Smooth muscle cell (in vitro differentiated cells): ENCODE data around the gene SLC30A9. TPM values are rescaled to one million over a fixed set of nuclear protein-coding genes. Genes with fewer than 3 reads are reported as not detected.

Source experiments
- DNase-seq: peaks from one replicate; lab custom pipeline; 2025; ENCODE audit not compliant: unreplicated experiment; lab: John Stamatoyannopoulos, UW
- H2AFZ ChIP-seq: fragments of 200-600 bp; sonication (generic); 2 replicates; pipeline ENCODE4 v1.6.0; 2016; ENCODE audit warnings: antibody characterized with exemption, low read depth, mild to moderate bottlenecking
- H3F3A ChIP-seq: fragments of 200-600 bp; sonication (generic); 2 replicates; pipeline ENCODE4 v1.6.0; 2017; ENCODE audit warnings: antibody characterized with exemption, low read depth
- H3K27ac ChIP-seq: fragments of 200-600 bp; sonication (generic); 2 replicates; pipeline ENCODE4 v1.5.1; 2016; ENCODE audit warnings: low read depth, mild to moderate bottlenecking
- H3K27me3 ChIP-seq: fragments of 200-600 bp; sonication (generic); 2 replicates; pipeline ENCODE4 v1.6.1; 2016; ENCODE audit warnings: low read depth, mild to moderate bottlenecking
- H3K36me3 ChIP-seq: fragments of 200-600 bp; sonication (generic); 2 replicates; pipeline ENCODE4 v1.5.1; 2016; ENCODE audit warnings: low read depth
- H3K4me1 ChIP-seq: fragments of 200-600 bp; sonication (generic); 2 replicates; pipeline ENCODE4 v1.5.1; 2016; ENCODE audit warnings: low read depth
- H3K4me2 ChIP-seq: fragments of 200-600 bp; sonication (generic); 2 replicates; pipeline ENCODE4 v1.6.0; 2016; ENCODE audit warnings: mild to moderate bottlenecking
- H3K4me3 ChIP-seq: fragments of 200-600 bp; sonication (generic); 2 replicates; pipeline ENCODE4 v1.5.1; 2016; ENCODE audit warnings: mild to moderate bottlenecking
- H3K79me2 ChIP-seq: fragments of 200-600 bp; sonication (generic); 2 replicates; pipeline ENCODE4 v1.6.0; 2016; ENCODE audit warnings: low read depth, mild to moderate bottlenecking
- H3K9ac ChIP-seq: fragments of 200-600 bp; sonication (generic); 2 replicates; pipeline ENCODE4 v1.6.0; 2016; ENCODE audit warnings: low read depth
- H3K9me3 ChIP-seq: fragments of 200-600 bp; sonication (generic); replicated peaks from 2 replicates; pipeline ENCODE4 v1.5.1; 2016; ENCODE audit warnings: low read depth
- H4K20me1 ChIP-seq: fragments of 200-600 bp; sonication (generic); 2 replicates; pipeline ENCODE4 v1.6.0; 2016; ENCODE audit warnings: low read depth
- WGBS: methylation state at CpG from one replicate; pipeline ENCODE4 v1.1.7; 2016; ENCODE audit warnings: low lambda C conversion rate; 5-methylcytosine and 5-hydroxymethylcytosine counted together
- polyA plus RNA-seq: library from polyadenylated mRNA; unstranded; fragments of >200 nt; fragmentation: Nextera tagmentation; extraction: Ambion mirVana; gene quantifications from 2 replicates; pipeline ENCODE4 v1.2.1, GENCODE V29; 2016
- total RNA-seq: library from RNA; depleted of rRNA; stranded (reverse); fragments of >200 nt; gene quantifications from 2 replicates; pipeline ENCODE4 v1.2.3, GENCODE V29; 2014
- TF ChIP-seq, protein P1 (sequence below): fragments of 200-600 bp; sonication (generic); IDR thresholded peaks from 2 replicates; pipeline ENCODE4 v1.5.1; 2017; ENCODE audit warnings: borderline replicate concordance, mild to moderate bottlenecking, antibody characterized with exemption; ENCODE audit not compliant: insufficient read depth, poor library complexity, severe bottlenecking

SLC30A9 gene
- total and polyA plus RNA-seq, 2 experiments from 2014 or later = 41.3 to 73.1 TPM

DNA sequence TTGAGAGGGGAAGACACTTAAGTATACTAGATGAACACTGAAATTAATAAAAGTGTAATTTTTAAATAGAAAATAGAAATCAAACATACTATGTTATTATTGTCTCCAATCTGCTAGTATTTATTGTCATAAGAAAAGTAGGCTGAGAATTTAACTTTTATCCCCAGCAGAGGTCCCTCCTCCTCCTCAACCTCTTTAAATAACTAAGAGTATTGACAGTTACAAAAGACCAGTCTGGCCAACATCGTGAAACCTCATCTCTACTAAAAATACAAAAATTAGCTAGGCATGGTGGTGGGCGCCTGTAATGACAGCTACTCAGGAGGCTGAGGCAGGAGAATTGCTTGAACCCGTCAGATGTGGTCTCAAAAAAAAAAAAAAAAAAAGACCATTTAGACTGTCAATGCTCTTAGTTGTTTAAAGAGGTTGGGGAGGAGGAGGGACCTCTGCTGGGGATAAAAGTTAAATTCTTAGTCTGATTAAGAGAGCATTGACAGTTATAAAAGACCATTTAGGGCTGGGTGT, 4.2 kb downstream of the SLC30A9 start:
- Histone ChIP-seq H3K4me3 (no peak overlapping the region), H3F3A (no peaks in the 10 kb centered on the region), H3K9ac (no peak overlapping the region), H3K79me2 (peaks cover 66% of the 10 kb centered on the region), H3K36me3 (no peaks in the 10 kb centered on the region), H3K27me3 (no peaks in the 10 kb centered on the region), H3K4me2 (no peak overlapping the region), H3K9me3 (no peaks in the 10 kb centered on the region), H3K4me1 (peaks cover 19% of the 10 kb centered on the region), H2AFZ (no peak overlapping the region), H4K20me1 (peaks cover 67% of the 10 kb centered on the region), H3K27ac (no peak overlapping the region)
- 86% methylated on average over 3 of the region's 3 CpGs for WGBS
- TF ChIP-seq, protein P1, sequence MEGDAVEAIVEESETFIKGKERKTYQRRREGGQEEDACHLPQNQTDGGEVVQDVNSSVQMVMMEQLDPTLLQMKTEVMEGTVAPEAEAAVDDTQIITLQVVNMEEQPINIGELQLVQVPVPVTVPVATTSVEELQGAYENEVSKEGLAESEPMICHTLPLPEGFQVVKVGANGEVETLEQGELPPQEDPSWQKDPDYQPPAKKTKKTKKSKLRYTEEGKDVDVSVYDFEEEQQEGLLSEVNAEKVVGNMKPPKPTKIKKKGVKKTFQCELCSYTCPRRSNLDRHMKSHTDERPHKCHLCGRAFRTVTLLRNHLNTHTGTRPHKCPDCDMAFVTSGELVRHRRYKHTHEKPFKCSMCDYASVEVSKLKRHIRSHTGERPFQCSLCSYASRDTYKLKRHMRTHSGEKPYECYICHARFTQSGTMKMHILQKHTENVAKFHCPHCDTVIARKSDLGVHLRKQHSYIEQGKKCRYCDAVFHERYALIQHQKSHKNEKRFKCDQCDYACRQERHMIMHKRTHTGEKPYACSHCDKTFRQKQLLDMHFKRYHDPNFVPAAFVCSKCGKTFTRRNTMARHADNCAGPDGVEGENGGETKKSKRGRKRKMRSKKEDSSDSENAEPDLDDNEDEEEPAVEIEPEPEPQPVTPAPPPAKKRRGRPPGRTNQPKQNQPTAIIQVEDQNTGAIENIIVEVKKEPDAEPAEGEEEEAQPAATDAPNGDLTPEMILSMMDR = no peak
- DNase-seq = no peak

DNA sequence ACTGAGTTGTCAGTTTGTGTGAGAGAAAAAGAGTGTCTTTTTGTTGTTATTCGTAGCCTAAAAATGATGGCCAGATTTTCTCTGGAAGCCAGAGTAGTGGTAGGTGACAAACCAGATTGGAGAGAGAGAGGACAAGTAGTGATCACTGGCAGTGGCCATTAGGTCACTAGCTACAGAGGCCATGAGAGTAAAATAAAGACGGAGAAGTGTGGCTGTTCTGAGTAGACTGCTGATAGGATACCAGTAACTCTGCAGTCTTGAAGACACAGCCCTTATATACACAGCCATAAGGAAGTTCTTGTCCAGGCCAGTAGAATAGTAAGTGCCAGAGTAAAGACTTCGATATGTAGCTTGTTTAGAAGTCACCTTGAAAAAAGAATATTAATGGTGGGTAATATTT, 7.7 kb downstream of the SLC30A9 start:
- Histone ChIP-seq H2AFZ (no peak overlapping the region), H4K20me1 (peaks cover 82% of the 10 kb centered on the region), H3K4me1 (no peaks in the 10 kb centered on the region), H3F3A (no peaks in the 10 kb centered on the region), H3K4me3 (no peak overlapping the region), H3K4me2 (no peak overlapping the region), H3K27me3 (no peaks in the 10 kb centered on the region), H3K9me3 (no peaks in the 10 kb centered on the region), H3K9ac (no peak overlapping the region), H3K79me2 (peaks cover 65% of the 10 kb centered on the region), H3K36me3 (no peaks in the 10 kb centered on the region), H3K27ac (no peak overlapping the region)
- TF ChIP-seq, protein P1 = no peak
- DNase-seq = no peak
- 97% methylated on average over 3 of the region's 3 CpGs for WGBS

DNA sequence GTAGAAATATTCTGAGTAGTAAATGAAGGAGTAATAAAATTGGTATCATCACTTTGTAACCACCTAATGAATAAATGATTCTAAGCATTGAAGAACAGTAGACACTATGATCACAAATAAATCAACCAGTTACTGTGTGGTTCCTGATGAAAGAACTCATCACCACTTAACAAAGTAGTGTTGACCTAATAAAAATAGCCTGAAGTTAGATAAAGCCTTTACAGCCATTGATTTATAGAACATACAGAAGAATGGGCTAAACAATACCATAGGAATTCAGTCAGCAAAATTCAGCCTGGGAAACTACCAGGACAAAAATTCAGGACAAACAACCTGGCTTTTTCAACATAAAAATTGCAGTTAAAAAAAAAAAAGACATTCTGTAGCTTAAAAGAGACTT, 9.0 kb downstream of the SLC30A9 start:
- Histone ChIP-seq H3K27ac (no peak overlapping the region), H2AFZ (no peak overlapping the region), H3F3A (no peaks in the 10 kb centered on the region), H3K9me3 (no peaks in the 10 kb centered on the region), H3K4me1 (no peaks in the 10 kb centered on the region), H3K9ac (no peak overlapping the region), H3K4me2 (no peak overlapping the region), H3K79me2 (peaks cover 68% of the 10 kb centered on the region), H3K36me3 (no peaks in the 10 kb centered on the region), H3K4me3 (no peak overlapping the region), H3K27me3 (no peaks in the 10 kb centered on the region), H4K20me1 (peaks cover 84% of the 10 kb centered on the region)
- TF ChIP-seq, protein P1 = no peak
- DNase-seq = no peak

DNA sequence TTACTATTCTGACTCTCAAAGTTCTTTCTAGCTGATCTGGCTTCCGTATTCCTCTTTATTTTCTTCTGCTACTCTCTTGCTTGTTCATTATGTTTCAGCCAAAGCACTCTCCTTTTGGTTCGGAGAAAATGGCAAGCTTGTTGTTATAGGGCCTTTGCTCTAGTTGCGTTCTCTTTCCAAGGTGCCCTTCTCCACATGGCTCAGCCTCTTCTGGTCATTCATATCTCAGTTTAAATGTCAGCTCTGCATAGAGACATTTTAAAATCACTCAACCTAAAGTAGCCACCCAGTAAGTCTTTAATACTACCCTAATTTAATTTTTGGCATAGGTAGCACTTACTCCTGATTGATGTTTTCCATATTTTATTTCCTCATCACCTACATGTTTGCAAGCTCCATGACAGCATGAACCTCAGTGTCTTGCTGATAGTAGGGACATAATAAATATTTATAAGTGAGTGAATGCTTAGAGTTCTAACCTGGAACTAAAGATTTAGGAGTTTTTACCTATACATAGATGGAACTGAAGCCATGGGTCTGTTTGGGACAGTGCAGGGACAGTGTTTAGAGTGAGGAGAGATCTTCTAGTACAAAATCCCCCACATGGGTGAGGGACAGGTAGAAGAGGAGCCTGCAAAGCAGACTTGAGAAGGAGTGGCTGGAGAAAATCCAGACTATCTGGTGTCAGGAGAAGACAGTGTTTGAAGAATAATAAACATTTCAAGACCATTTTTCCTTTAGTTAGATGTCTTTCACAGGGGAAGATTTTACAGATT, 17.9 kb downstream of the SLC30A9 start:
- H3K9me3 ChIP-seq = no peaks in the 10 kb centered on the region
- no peaks in the 10 kb centered on the region for H3K4me1 ChIP-seq
- H3K27ac ChIP-seq = no peak overlapping the region
- H3K4me3 ChIP-seq = no peak overlapping the region
- H3K79me2 ChIP-seq = peaks cover 51% of the 10 kb centered on the region
- no peaks in the 10 kb centered on the region for H3F3A ChIP-seq
- peaks cover 78% of the 10 kb centered on the region for H4K20me1 ChIP-seq
- no peaks in the 10 kb centered on the region for H3K36me3 ChIP-seq
- H3K4me2 ChIP-seq = no peak overlapping the region
- no peak overlapping the region for H3K9ac ChIP-seq
- WGBS = 97% methylated on average over 3 of the region's 3 CpGs
- TF ChIP-seq, protein P1 = no peak
- H3K27me3 ChIP-seq = no peaks in the 10 kb centered on the region
- no peak overlapping the region for H2AFZ ChIP-seq
- no peak for DNase-seq
